HTR-8/SVneo (cell line): ENCODE data around the gene OBSCN.

Experiments used
- DNase-seq: peaks from one replicate; pipeline ENCODE4 v3.0.0; 2011; ENCODE audit warnings: low spot score, mixed read lengths; ENCODE audit not compliant: insufficient read length
- FAIRE-seq: peaks from 2 replicates; lab custom pipeline; 2011; peaks lifted over from hg19 to GRCh38; lab: Jason Lieb, UNC

Gene OBSCN

GRCh38 chr1:228275179-228275429, 67.3 kb downstream of the OBSCN start:
- DNase-seq, result no peak
- no peak for FAIRE-seq

GRCh38 chr1:228275430-228276173, 67.8 kb downstream of the OBSCN start:
- peak; percentile 58 for DNase-seq
- FAIRE-seq, result peak; percentile 69

- DNase-seq (no peak), FAIRE-seq (no peak)
These were observed 68.5 kb downstream of the OBSCN start for GRCh38 chr1:228276174-228276831.

- DNase-seq (no peak), FAIRE-seq (no peak)
These were observed 69.2 kb downstream of the OBSCN start for GRCh38 chr1:228276901-228277490.

GRCh38 chr1:228277491-228278431, 69.9 kb downstream of the OBSCN start:
- DNase-seq (no peak), FAIRE-seq (no peak)

- FAIRE-seq, result no peak
- DNase-seq, result no peak
These were observed 70.6 kb downstream of the OBSCN start for GRCh38 chr1:228278432-228278941.

GRCh38 chr1:228279011-228279721, 71.3 kb downstream of the OBSCN start:
- DNase-seq (no peak), FAIRE-seq (peak; percentile 16)

GRCh38 chr1:228279722-228280105, 71.9 kb downstream of the OBSCN start:
- FAIRE-seq, result no peak
- no peak for DNase-seq

GRCh38 chr1:228280106-228280901, 72.5 kb downstream of the OBSCN start:
- DNase-seq, result no peak

GRCh38 chr1:228280961-228281591, 73.2 kb downstream of the OBSCN start:
- FAIRE-seq (no peak), DNase-seq (no peak)

More at GRCh38 chr1:228280106-228280901, 72.5 kb downstream of the OBSCN start:
- no peak for FAIRE-seq

GRCh38 chr1:228281631-228282328, 73.9 kb downstream of the OBSCN start:
- DNase-seq (no peak), FAIRE-seq (no peak)

GRCh38 chr1:228282329-228283042, 74.6 kb downstream of the OBSCN start:
- DNase-seq (peak; percentile 24), FAIRE-seq (no peak)

- DNase-seq (no peak), FAIRE-seq (no peak)
These were observed 75.2 kb downstream of the OBSCN start for GRCh38 chr1:228283043-228283371.

GRCh38 chr1:228283476-228284147, 75.8 kb downstream of the OBSCN start:
- FAIRE-seq (no peak), DNase-seq (no peak)

GRCh38 chr1:228284148-228284495, 76.3 kb downstream of the OBSCN start:
- DNase-seq, result no peak
- FAIRE-seq, result no peak

GRCh38 chr1:228284521-228284920, 76.7 kb downstream of the OBSCN start:
- FAIRE-seq (no peak), DNase-seq (no peak)
